ENCODE data around the gene POLR1A.

POLR1A gene

GRCh38 chr2:86105252-86105968 is at the start of gene POLR1A:
Gene POLR1A (minus strand): TSS chr2:86105886. CDS start chr2:86105776, 110 bp downstream.
- peak within 1 kb of the TSS; percentile 99 for H3K9ac ChIP-seq (ENCODE audit: low read depth, low read length)
- H3K4me1 ChIP-seq (ENCODE audit: insufficient read depth, low read length) = peaks cover 9% of the 10 kb centered on the region; the same call in 1 of the 2 replicates
- peaks cover 11% of the 10 kb centered on the region; the same call in 1 of the 2 replicates for H3K36me3 ChIP-seq (ENCODE audit: insufficient read depth, low read length)
- no peaks in the 10 kb centered on the region for H3K9me3 ChIP-seq (ENCODE audit: control insufficient read depth, insufficient read depth, low read length)

- Histone ChIP-seq H3K9me3 (ENCODE audit: control insufficient read depth, insufficient read depth, low read length) (no peaks in the 10 kb centered on the region), H3K9ac (ENCODE audit: low read depth, low read length) (no peak overlapping the region), H3K4me1 (ENCODE audit: insufficient read depth, low read length) (no peaks in the 10 kb centered on the region), H3K36me3 (ENCODE audit: insufficient read depth, low read length) (peaks cover 25% of the 10 kb centered on the region; the same call in 1 of the 2 replicates)
Observed at GRCh38 chr2:86150502-86150901, 44.8 kb upstream of the POLR1A start.

GRCh38 chr2:86147793-86148192 is 42.1 kb upstream of the POLR1A start:
- Histone ChIP-seq H3K36me3 (ENCODE audit: insufficient read depth, low read length) (peaks cover 33% of the 10 kb centered on the region; the same call in 1 of the 2 replicates), H3K9ac (ENCODE audit: low read depth, low read length) (no peak overlapping the region), H3K4me1 (ENCODE audit: insufficient read depth, low read length) (no peaks in the 10 kb centered on the region), H3K9me3 (ENCODE audit: control insufficient read depth, insufficient read depth, low read length) (no peaks in the 10 kb centered on the region)

GRCh38 chr2:86143926-86144685 is 38.4 kb upstream of the POLR1A start:
- no peaks in the 10 kb centered on the region for H3K4me1 ChIP-seq (ENCODE audit: insufficient read depth, low read length)
- H3K9me3 ChIP-seq (ENCODE audit: control insufficient read depth, insufficient read depth, low read length) = no peaks in the 10 kb centered on the region
- peaks cover 23% of the 10 kb centered on the region; the same call in 1 of the 2 replicates for H3K36me3 ChIP-seq (ENCODE audit: insufficient read depth, low read length)
- H3K9ac ChIP-seq (ENCODE audit: low read depth, low read length) = no peak overlapping the region

DNA sequence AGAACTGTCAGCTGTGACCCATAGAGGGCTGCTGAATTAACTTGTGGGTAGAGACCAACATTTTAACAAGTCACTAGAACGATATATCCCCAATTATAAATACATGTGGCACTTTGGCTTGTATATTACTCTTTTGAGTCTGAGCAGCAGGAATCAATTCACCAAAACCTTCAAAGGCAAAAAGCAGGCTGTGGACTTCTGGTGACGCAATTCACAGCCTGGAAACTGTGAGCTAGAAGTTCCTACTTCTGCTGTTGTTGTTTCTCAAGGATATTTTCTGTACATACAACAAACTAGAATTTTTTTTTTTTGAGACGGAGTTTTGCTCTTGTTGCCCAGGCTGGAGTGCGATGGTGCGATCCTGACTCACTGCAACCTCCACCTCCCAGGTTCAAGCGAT is 37.6 kb upstream of the POLR1A start:
- Histone ChIP-seq H3K9me3 (ENCODE audit: control insufficient read depth, insufficient read depth, low read length) (no peaks in the 10 kb centered on the region), H3K36me3 (ENCODE audit: insufficient read depth, low read length) (peaks cover 26% of the 10 kb centered on the region; the same call in 1 of the 2 replicates), H3K9ac (ENCODE audit: low read depth, low read length) (no peak overlapping the region), H3K4me1 (ENCODE audit: insufficient read depth, low read length) (no peaks in the 10 kb centered on the region)

DNA sequence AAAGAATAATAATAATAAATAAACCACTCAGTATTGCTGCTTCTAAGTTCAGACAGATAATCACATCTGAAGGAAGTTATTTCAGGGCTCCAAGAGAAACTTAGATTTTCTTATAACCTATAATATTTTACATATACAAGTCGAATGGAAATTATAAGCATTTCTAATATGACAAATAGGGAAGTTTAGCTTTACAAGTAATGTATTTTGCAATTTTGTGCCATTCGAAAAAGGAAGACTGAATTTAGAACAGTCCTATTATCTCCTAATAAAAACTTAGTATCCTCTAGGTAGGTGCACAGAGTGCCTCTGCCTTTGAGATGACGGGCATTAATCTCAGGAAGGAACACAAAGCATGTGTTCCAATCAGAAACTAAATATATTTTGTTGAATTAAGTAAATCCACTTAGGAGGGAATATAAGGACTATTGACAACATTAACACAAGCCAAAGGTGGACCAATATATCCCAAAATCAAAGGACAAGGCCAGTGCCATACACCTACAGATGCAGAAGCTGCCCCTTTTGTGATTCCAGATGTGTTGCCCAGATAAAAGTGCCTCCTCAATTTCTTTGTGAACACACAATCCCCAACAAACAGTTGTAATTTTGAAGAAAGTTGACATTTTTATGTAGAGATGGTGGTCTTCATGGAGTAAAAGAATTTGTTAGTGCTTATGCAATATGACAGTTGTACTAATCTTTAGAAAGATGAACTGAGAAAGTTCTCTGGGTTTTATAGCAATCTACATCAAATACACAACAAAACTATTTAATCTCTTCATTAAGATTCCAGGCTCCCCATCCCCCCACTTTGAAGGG is 37.0 kb upstream of the POLR1A start:
- H3K36me3 ChIP-seq (ENCODE audit: insufficient read depth, low read length) = peaks cover 28% of the 10 kb centered on the region
- H3K9ac ChIP-seq (ENCODE audit: low read depth, low read length) = no peak overlapping the region
- no peaks in the 10 kb centered on the region for H3K4me1 ChIP-seq (ENCODE audit: insufficient read depth, low read length)
- H3K9me3 ChIP-seq (ENCODE audit: control insufficient read depth, insufficient read depth, low read length) = no peaks in the 10 kb centered on the region

- H3K36me3 ChIP-seq (ENCODE audit: insufficient read depth, low read length) = peaks cover 36% of the 10 kb centered on the region
- H3K9ac ChIP-seq (ENCODE audit: low read depth, low read length) = no peak overlapping the region
- no peaks in the 10 kb centered on the region for H3K4me1 ChIP-seq (ENCODE audit: insufficient read depth, low read length)
- no peaks in the 10 kb centered on the region for H3K9me3 ChIP-seq (ENCODE audit: control insufficient read depth, insufficient read depth, low read length)
Observed at GRCh38 chr2:86140969-86141392, 35.3 kb upstream of the POLR1A start.

DNA sequence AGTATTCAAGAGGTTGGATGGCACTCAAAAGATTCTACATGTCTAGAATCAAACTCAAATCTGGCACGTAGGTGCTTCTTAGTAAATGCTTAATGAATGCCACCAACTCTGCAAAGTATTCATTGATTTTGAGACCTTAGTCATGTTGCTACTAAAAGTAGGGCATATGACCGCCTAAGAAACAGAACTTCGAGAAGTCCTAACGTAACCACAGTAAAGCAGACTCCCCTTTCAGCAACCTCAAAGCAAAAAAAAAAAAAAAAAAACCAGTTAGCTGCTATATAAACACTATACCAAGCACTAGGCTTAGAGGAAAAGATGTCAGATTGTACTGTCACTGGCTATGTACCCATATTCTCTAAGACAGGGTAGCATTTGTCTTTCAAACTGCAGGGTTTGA is 34.3 kb upstream of the POLR1A start:
- Histone ChIP-seq H3K36me3 (ENCODE audit: insufficient read depth, low read length) (peaks cover 43% of the 10 kb centered on the region), H3K9ac (ENCODE audit: low read depth, low read length) (no peak overlapping the region), H3K4me1 (ENCODE audit: insufficient read depth, low read length) (no peaks in the 10 kb centered on the region), H3K9me3 (ENCODE audit: control insufficient read depth, insufficient read depth, low read length) (no peaks in the 10 kb centered on the region)

DNA sequence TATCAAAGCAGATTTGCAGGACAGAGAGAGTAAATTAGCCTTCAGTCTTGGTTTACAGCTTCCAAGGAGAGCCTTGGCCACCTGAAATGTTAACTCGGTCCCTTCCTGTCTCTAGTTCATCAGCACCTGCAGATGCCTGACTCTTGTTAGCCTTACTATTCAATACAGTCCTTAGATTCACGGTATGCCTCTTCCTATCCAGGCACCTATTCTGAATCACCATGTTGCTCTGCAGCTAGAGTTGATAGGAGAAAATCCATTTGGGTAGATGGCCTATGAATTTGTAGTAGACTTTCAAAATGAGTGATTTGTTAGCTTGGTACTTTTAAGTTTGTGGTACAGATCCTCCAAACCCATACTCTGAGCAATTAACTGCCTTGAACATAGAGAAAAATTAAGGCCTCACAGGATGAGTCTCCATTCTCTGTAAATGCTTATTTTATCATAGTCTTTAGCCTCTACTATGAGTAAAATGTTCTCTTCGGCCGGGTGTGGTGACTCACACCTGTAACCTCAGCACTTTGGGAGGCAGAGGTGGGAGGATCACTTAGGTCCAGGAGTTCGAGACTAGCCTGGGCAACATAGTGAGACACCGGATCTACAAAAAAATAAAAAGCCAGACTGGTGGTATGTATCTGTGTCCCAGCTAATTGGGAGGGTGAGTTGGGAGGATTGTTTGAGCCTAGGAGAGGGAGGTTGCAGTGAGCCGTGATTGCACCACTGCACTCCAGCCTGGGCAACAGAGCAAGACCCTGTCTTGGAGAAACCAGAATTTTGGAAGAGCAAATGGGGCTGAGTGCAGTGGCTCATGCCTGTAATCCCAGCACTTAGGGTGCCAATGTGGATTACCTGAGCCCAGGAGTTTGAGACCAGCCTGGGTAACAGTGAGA is 33.3 kb upstream of the POLR1A start:
- Histone ChIP-seq H3K9me3 (ENCODE audit: control insufficient read depth, insufficient read depth, low read length) (no peaks in the 10 kb centered on the region), H3K36me3 (ENCODE audit: insufficient read depth, low read length) (peaks cover 48% of the 10 kb centered on the region), H3K9ac (ENCODE audit: low read depth, low read length) (no peak overlapping the region), H3K4me1 (ENCODE audit: insufficient read depth, low read length) (no peaks in the 10 kb centered on the region)

- Histone ChIP-seq H3K9ac (ENCODE audit: low read depth, low read length) (no peak overlapping the region), H3K36me3 (ENCODE audit: insufficient read depth, low read length) (peaks cover 66% of the 10 kb centered on the region), H3K9me3 (ENCODE audit: control insufficient read depth, insufficient read depth, low read length) (no peaks in the 10 kb centered on the region), H3K4me1 (ENCODE audit: insufficient read depth, low read length) (0 out of 2 replicates have a peak, but pooled peaks cover 3% of the 10 kb centered on the region)
Observed at GRCh38 chr2:86136141-86136540, 30.5 kb upstream of the POLR1A start.

DNA sequence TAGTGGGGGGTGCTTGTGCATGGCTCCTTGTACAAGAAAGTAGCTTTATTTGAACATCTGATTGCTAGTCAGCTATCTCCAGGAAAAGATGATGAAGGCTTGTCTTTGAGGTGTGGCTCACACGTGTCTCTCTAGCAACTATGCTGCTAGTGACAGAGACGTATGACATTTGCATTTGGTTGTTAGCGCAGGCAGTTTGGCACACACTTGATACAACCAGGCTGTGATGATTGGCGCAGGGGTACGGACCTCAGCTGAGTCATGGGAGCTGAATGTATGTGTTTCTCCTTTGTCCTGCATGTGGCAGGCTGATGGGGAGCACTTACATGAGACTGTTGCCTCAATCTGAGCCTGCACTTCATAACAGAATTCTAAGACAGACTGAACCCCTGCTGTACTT is 30.0 kb upstream of the POLR1A start:
- H3K4me1 ChIP-seq (ENCODE audit: insufficient read depth, low read length) = 0 out of 2 replicates have a peak, but pooled peaks cover 3% of the 10 kb centered on the region
- H3K36me3 ChIP-seq (ENCODE audit: insufficient read depth, low read length) = peaks cover 70% of the 10 kb centered on the region
- H3K9me3 ChIP-seq (ENCODE audit: control insufficient read depth, insufficient read depth, low read length) = no peaks in the 10 kb centered on the region
- H3K9ac ChIP-seq (ENCODE audit: low read depth, low read length) = no peak overlapping the region

DNA sequence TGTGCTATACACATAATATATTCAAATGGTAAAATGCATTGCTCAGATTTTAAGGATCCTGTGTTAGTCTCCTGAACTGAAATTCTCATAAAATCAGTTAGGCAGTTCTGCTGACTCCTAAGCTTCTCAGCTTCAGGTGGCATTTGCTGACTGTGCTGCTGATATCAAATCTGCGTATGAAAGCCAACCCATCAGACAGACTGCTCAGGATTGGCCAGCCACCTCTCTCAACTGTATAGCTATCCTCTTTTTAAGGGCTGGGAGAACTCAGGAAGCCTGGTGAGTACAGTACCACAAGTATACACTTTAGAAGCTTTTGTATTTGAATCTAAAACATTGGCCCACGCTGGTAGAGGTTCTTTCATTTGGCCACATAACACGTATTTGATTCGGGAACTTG is 29.0 kb upstream of the POLR1A start:
- peaks cover 79% of the 10 kb centered on the region for H3K36me3 ChIP-seq (ENCODE audit: insufficient read depth, low read length)

DNA sequence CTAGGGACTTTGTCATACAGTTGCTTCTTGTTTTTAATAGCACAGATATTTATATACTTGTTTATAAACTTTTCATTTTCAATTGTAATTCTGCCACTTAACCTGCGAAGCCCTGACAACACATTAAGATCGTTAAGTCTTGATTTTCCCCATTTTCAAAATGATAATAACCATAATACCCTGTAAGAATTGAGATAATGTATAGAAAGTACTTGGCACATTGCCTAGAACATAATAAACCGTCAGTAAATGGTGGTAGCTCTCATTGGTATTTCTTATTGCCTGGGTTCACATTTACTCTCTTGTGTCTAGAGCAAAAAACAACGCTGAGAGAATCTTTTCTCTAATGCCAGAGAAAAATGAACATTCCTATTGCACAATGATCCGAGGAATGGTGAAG is 19.0 kb upstream of the POLR1A start:
- no peak overlapping the region for H3K9ac ChIP-seq (ENCODE audit: low read depth, low read length)
- no peaks in the 10 kb centered on the region for H3K9me3 ChIP-seq (ENCODE audit: control insufficient read depth, insufficient read depth, low read length)
- peaks cover 65% of the 10 kb centered on the region for H3K36me3 ChIP-seq (ENCODE audit: insufficient read depth, low read length)
- H3K4me1 ChIP-seq (ENCODE audit: insufficient read depth, low read length) = no peaks in the 10 kb centered on the region

More for the DNA sequence above, 29.0 kb upstream of the POLR1A start:
- Histone ChIP-seq H3K9me3 (ENCODE audit: control insufficient read depth, insufficient read depth, low read length) (no peaks in the 10 kb centered on the region), H3K9ac (ENCODE audit: low read depth, low read length) (no peak overlapping the region), H3K4me1 (ENCODE audit: insufficient read depth, low read length) (0 out of 2 replicates have a peak, but pooled peaks cover 3% of the 10 kb centered on the region)
